ENCODE results near the gene DUSP8. TPM values are rescaled to one million over a fixed set of nuclear protein-coding genes. Genes with fewer than 3 reads are reported as not detected.
"Not testable (repeated sequence)": the region's sequence is repeated elsewhere in the genome, so short reads cannot be mapped to it uniquely, and the experiment has no call there.

Gene DUSP8
- polyA plus RNA-seq, 1 of the 3 experiments (the other 2 are of a cell fraction): 2.0 TPM

DNA sequence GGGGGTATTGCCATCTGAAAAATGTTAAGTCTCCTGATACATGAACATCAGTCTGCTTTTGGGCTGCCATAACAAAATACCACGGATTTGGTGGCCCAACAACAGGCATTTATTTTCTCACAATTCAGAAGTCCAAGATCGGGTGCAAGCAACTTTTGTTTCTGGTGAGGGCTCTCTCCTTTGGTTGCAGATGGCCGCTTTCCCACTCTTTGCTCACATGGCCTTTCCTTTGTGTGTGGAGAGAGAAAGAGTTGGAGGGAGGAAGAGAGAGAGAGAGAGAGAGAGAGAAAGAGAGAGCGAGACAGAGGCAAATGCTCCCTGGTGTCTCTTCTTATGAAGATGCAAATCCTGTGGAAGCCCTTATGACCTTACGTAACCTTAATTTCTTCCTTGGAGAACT lies 28.6 kb upstream of the DUSP8 start:
- Histone ChIP-seq H3K4me1 (ENCODE audit: control insufficient read depth in 1 of 2, insufficient read depth in 2 of 2, low read depth in 1 of 2, low read length in 1 of 2) (no peaks in the 10 kb centered on the region), H3F3A (replicated peaks; ENCODE audit: insufficient read depth) (no peaks in the 10 kb centered on the region), H3K27ac (ENCODE audit: low read depth in 2 of 2, low read length in 1 of 2) (no peak overlapping the region), H4K20me1 (ENCODE audit: insufficient read depth) (no peaks in the 10 kb centered on the region), H3K4me2 (no peak overlapping the region), H3K9me2 (no peaks in the 10 kb centered on the region), H3K36me3 (replicated peaks in 1 of 2; ENCODE audit: control insufficient read depth in 1 of 2, insufficient read depth in 2 of 2, low read length in 1 of 2) (no peaks in the 10 kb centered on the region), H3K9ac (no peak overlapping the region), H3K27me3 (ENCODE audit: insufficient read depth) (peaks cover 22% of the 10 kb centered on the region), H3K9me3 (no peaks in the 10 kb centered on the region), H2AFZ (ENCODE audit: low read depth) (no peak overlapping the region), H3K79me2 (ENCODE audit: insufficient read depth) (no peaks in the 10 kb centered on the region), H3K4me3 (ENCODE audit: low read depth in 2 of 2, low read length in 1 of 2) (no peak overlapping the region)
- TF ChIP-seq RFX5 (IDR thresholded peaks at IDR 0.05; ENCODE audit: low read length) (no peak), EZH2phosphoT487 (IDR thresholded peaks at IDR 0.05; ENCODE audit: borderline replicate concordance, low read depth) (no peak)
- no peak for DNase-seq
- ChIA-PET CTCF (interaction anchor here (1.0 to 1.7 kb wide), 2 partner anchors 27 to 54 kb away, joined by 3 to 6 read pairs; no protein-coding TSS in a partner anchor), POLR2A (no interaction called here)
- 50% methylated on average over 5 of the region's 5 CpGs for WGBS (ENCODE audit: low lambda C conversion rate)

- no peaks in the 10 kb centered on the region for H3K79me2 ChIP-seq (ENCODE audit: insufficient read depth)
- no peak overlapping the region for H3K9ac ChIP-seq
- H3K9me2 ChIP-seq: no peaks in the 10 kb centered on the region
- DNase-seq: no peak
- H4K20me1 ChIP-seq (ENCODE audit: insufficient read depth): no peaks in the 10 kb centered on the region
- H3K4me1 ChIP-seq (ENCODE audit: control insufficient read depth in 1 of 2, insufficient read depth in 2 of 2, low read depth in 1 of 2, low read length in 1 of 2): no peaks in the 10 kb centered on the region
- H3K27me3 ChIP-seq (ENCODE audit: insufficient read depth): peaks cover 22% of the 10 kb centered on the region
- H3F3A ChIP-seq (replicated peaks; ENCODE audit: insufficient read depth): no peaks in the 10 kb centered on the region
- H3K36me3 ChIP-seq (replicated peaks in 1 of 2; ENCODE audit: control insufficient read depth in 1 of 2, insufficient read depth in 2 of 2, low read length in 1 of 2): no peaks in the 10 kb centered on the region
- H3K27ac ChIP-seq (ENCODE audit: low read depth in 2 of 2, low read length in 1 of 2): no peak overlapping the region
- H3K4me3 ChIP-seq (ENCODE audit: low read depth in 2 of 2, low read length in 1 of 2): no peak overlapping the region
- H3K9me3 ChIP-seq: no peaks in the 10 kb centered on the region
- WGBS (ENCODE audit: low lambda C conversion rate): 30% methylated on average over 6 of the region's 6 CpGs
- no peak overlapping the region for H3K4me2 ChIP-seq
- no peak overlapping the region for H2AFZ ChIP-seq (ENCODE audit: low read depth)
- ChIA-PET POLR2A (no interaction called here), CTCF (interaction anchor here (1.2 to 3.9 kb wide), 4 partner anchors 24 to 52 kb away, joined by 4 to 45 read pairs (median 6); partner anchors contain the start of gene KRTAP5-5)
- TF ChIP-seq CHD2 (IDR thresholded peaks at IDR 0.05; ENCODE audit: low read length, partially characterized antibody) (no peak), SMC3 (IDR thresholded peaks at IDR 0.05; ENCODE audit: low read depth, low read length) (no peak), RXRA (IDR thresholded peaks at IDR 0.05; ENCODE audit: borderline replicate concordance, low read depth) (no peak), USF2 (IDR thresholded peaks at IDR 0.05; ENCODE audit: borderline replicate concordance, low read depth, low read length) (no peak), FOXJ3 (CRISPR knock-in tag; IDR thresholded peaks at IDR 0.05) (no peak), CTCF (IDR thresholded peaks at IDR 0.05) (no peak), PBX3 (IDR thresholded peaks at IDR 0.05) (no peak), RFX5 (IDR thresholded peaks at IDR 0.05; ENCODE audit: low read length) (no peak), EZH2phosphoT487 (IDR thresholded peaks at IDR 0.05; ENCODE audit: borderline replicate concordance, low read depth) (no peak)
- TF ChIP-seq, protein P1, sequence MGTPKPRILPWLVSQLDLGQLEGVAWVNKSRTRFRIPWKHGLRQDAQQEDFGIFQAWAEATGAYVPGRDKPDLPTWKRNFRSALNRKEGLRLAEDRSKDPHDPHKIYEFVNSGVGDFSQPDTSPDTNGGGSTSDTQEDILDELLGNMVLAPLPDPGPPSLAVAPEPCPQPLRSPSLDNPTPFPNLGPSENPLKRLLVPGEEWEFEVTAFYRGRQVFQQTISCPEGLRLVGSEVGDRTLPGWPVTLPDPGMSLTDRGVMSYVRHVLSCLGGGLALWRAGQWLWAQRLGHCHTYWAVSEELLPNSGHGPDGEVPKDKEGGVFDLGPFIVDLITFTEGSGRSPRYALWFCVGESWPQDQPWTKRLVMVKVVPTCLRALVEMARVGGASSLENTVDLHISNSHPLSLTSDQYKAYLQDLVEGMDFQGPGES (IDR thresholded peaks at IDR 0.05; ENCODE audit: low read depth, low read length): no peak
These were observed 26.7 kb upstream of the DUSP8 start for GRCh38 chr11:1598816-1599215.

- H3K9ac ChIP-seq; H2AFZ ChIP-seq (ENCODE audit: low read depth); H4K20me1 ChIP-seq (ENCODE audit: insufficient read depth); H3K79me2 ChIP-seq (ENCODE audit: insufficient read depth); H3K27ac ChIP-seq (ENCODE audit: low read depth in 2 of 2, low read length in 1 of 2); POLR2A ChIA-PET; H3K4me3 ChIP-seq (ENCODE audit: low read depth in 2 of 2, low read length in 1 of 2); DNase-seq; H3F3A ChIP-seq (replicated peaks; ENCODE audit: insufficient read depth); H3K36me3 ChIP-seq (replicated peaks in 1 of 2; ENCODE audit: control insufficient read depth in 1 of 2, insufficient read depth in 2 of 2, low read length in 1 of 2); H3K9me2 ChIP-seq; H3K4me1 ChIP-seq (ENCODE audit: control insufficient read depth in 1 of 2, insufficient read depth in 2 of 2, low read depth in 1 of 2, low read length in 1 of 2); H3K9me3 ChIP-seq; H3K4me2 ChIP-seq: not testable (repeated sequence)
- WGBS (ENCODE audit: low lambda C conversion rate): 25% methylated on average over 3 of the region's 3 CpGs
- CTCF ChIA-PET: interaction anchor here (1.2 to 3.9 kb wide), 5 partner anchors 23 to 52 kb away, joined by 3 to 45 read pairs (median 5); partner anchors contain the start of gene KRTAP5-5
- peaks cover 22% of the 10 kb centered on the region for H3K27me3 ChIP-seq (ENCODE audit: insufficient read depth)
These were observed 26.3 kb upstream of the DUSP8 start for GRCh38 chr11:1598406-1598805.
